Measurements from ENCODE around the gene GPR84. TPM values are rescaled to one million over a fixed set of nuclear protein-coding genes. Genes with fewer than 3 reads are reported as not detected.
"Not testable (repeated sequence)": the region's sequence is repeated elsewhere in the genome, so short reads cannot be mapped to it uniquely, and the experiment has no call there.

Gene GPR84
- total and polyA plus RNA-seq, 7 donors, result 0.54 to 0.92 (median 0.64) TPM; not detected in 3

DNA sequence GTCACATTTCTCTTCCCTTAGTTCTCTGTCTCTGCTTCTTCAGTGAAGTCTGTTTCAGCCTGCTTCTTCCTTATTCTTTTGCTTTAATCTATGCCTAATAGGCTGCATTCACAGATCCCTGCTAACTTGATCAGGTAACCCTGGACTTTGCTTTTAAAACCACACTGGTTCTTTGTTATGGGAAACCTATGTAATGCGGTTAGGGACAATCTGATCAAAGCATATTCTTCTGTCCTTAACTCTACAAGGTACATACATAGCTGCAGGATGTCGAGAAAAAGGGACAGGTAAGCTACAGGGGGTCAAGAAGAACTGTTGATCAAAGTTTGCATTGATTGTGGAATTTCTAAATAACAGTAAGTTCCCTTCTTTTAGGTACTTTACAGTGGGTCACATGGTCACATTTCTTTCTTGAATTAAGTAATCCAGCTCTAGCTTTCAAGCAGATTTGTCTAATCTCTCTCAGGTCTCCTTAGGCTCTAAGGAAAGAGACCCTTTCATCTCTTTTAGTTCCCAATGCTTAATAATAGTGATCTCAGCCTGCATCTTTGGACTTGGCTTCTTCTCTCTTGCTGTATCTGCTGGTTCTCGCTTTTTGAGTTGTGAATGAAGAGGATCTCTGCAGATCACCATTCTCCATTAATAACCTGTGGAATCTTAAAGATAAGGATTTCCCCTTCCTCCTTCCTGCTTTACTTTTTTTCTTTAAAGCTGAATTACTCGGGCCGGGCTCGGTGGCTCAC is 35.5 kb downstream of the GPR84 start:
- intact Hi-C loops (cut with DNase I), result no loop called here
- H3K4me1 ChIP-seq, result peaks cover 0 to 71% (median 50%) of the 10 kb centered on the region in 4 donors
- TF ChIP-seq, protein P1, sequence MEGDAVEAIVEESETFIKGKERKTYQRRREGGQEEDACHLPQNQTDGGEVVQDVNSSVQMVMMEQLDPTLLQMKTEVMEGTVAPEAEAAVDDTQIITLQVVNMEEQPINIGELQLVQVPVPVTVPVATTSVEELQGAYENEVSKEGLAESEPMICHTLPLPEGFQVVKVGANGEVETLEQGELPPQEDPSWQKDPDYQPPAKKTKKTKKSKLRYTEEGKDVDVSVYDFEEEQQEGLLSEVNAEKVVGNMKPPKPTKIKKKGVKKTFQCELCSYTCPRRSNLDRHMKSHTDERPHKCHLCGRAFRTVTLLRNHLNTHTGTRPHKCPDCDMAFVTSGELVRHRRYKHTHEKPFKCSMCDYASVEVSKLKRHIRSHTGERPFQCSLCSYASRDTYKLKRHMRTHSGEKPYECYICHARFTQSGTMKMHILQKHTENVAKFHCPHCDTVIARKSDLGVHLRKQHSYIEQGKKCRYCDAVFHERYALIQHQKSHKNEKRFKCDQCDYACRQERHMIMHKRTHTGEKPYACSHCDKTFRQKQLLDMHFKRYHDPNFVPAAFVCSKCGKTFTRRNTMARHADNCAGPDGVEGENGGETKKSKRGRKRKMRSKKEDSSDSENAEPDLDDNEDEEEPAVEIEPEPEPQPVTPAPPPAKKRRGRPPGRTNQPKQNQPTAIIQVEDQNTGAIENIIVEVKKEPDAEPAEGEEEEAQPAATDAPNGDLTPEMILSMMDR (IDR thresholded peaks at IDR 0.05), result no peak
- TF ChIP-seq EP300 (IDR thresholded peaks at IDR 0.05), result no peak
- no peak for TF ChIP-seq POLR2A (IDR thresholded peaks at IDR 0.05)
- TF ChIP-seq POLR2AphosphoS5 (IDR thresholded peaks at IDR 0.05), result no peak
- H3K36me3 ChIP-seq, result peaks cover 0 to 9% (median 0%) of the 10 kb centered on the region in 4 donors
- no peaks in the 10 kb centered on the region for H3K27me3 ChIP-seq
- H3K27ac ChIP-seq, result no peak overlapping the region
- no peak overlapping the region for H3K4me3 ChIP-seq
- WGBS, 2 donors, result 80 to 85% methylated on average over 6 of the region's 6 CpGs
- DNase-seq, result no peak
- no peaks in the 10 kb centered on the region for H3K9me3 ChIP-seq

DNA sequence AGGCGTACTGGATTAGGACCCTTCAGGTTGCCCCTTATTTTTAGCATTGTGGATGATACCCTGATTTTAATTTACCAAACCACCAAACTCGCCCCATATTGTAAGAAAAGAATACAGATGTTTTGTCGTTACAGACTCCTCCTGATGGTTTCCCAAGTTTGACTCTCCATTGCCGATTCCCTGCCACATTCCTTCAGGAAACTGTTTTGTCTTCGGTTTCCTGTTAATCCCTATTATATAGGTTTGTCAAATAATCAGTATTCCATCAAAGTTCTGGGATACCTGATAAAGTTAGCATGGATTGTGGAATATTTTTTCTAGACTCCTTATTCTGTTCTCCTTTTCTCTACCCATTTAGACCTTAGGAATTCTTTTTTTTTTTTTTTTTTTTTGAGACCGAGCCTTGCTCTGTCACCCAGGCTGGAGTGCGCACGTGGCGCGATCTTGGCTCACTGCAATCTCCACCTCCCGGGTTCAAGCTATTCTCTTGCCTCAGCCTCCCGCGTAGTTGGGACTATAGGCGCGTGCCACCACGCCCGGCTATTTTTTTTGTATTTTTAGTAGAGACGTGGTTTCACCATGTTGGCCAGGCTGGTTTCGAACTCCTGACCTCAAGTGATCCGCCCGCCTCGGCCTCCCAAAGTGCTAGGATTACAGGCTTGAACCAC is 38.7 kb downstream of the GPR84 start:
- Histone ChIP-seq H3K27ac (peak overlapping the region; percentile 86 to 89 (median 88)), H3K4me1 (peaks cover 0 to 51% (median 41%) of the 10 kb centered on the region in 4 donors), H3K4me3 (peak overlapping the region; percentile 63 to 83 (median 77))
- DNase-seq, H3K27me3 ChIP-seq, H3K36me3 ChIP-seq, H3K9me3 ChIP-seq: not testable (repeated sequence)
- intact Hi-C loops (cut with DNase I), result loop anchor here (2.0 kb wide), 2 partner anchors 33 to 45 kb away; partner anchors contain the start of genes CBX5 and HNRNPA1
- 46 to 51% methylated on average over 22 of the region's 22 CpGs for WGBS, 2 donors

DNA sequence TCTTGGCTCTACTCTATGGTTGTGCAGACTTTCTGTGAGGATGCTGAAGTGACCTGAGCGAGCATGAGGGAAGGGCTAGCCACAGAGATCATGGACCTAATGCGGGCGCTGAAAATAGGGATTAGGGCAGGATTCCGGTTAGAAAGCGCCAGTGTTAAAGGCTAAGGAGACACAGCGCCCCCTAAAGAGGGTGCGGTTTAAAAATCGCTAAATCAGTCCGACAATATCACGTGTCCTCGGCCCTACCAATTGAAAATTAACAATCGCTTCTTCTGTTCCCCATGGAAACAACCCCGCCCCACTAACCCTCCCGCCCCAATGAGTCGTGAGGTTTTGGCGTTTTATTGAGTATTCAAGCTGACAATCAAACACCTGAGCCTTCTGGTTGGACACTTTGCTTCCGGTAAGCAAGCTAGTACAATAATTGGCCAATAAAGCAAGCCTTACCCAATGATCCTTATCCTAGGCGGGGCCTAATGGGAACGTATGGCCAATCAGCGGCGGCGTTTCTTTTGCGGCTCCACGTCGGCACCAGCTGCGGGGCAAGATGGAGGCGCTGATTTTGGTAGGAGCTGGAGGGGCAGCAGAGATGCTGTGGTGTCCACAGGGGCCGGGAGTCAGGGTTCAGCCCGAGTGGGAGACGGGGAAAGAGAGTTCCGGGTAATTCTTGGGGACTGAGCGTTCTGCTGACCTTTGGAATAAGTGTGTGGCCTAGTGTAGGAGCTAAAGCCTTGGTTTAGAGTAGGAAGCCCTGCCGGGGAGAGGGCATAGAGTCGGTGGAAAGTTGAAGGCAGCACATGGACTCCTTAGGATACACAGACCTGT is 39.5 kb downstream of the GPR84 start, which contains the start of gene COPZ1:
Gene COPZ1 (plus strand): TSS at position 515 of the 825 bp plus-strand sequence. CDS start 33 bp downstream, at position 548.
- Histone ChIP-seq H3K36me3 (peaks cover 0 to 9% (median 0%) of the 10 kb centered on the region in 4 donors), H3K4me3 (peak within 1 kb of the TSS; percentile 63 to 83 (median 77)), H3K4me1 (peaks cover 0 to 43% (median 34%) of the 10 kb centered on the region in 4 donors), H3K27me3 (no peaks in the 10 kb centered on the region), H3K27ac (peak within 1 kb of the TSS; percentile 86 to 89 (median 88)), H3K9me3 (no peaks in the 10 kb centered on the region)
- DNase-seq, result peak; percentile 98
- 1 to 2% methylated on average over 34 of the region's 34 CpGs for WGBS, 2 donors
- intact Hi-C loops (cut with DNase I), result loop anchor here (2.0 kb wide), 2 partner anchors 34 to 44 kb away; partner anchors contain the start of genes CBX5 and HNRNPA1
- TF ChIP-seq, protein P1 (IDR thresholded peaks at IDR 0.05), result peak; percentile 40 to 68 (median 56)
- peak; percentile 60 to 76 for TF ChIP-seq POLR2A (IDR thresholded peaks at IDR 0.05)
- TF ChIP-seq EP300 (IDR thresholded peaks at IDR 0.05), result no peak
- peak; percentile 89 to 94 (median 94) for TF ChIP-seq POLR2AphosphoS5 (IDR thresholded peaks at IDR 0.05)

DNA sequence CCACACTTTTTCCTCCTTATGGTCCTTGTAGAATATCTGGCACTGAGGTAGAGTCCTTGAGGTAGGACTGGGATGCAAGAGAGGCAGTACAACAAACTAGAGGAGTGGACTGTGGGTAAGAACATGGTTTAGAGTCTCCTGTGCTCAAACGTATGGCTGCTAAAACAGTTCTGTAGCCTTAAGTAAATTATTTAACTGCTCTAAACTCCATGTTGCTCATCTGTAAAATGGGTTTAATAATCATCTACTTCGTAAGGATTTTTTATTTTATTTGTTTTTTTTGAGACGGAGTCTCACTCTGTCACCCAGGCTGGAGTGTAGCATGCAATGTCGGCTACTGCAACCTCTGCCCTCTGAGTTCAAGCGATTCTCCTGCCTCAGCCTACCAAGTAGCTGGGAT is 42.9 kb downstream of the GPR84 start:
- 86 to 91% methylated on average over 5 of the region's 5 CpGs for WGBS, 2 donors

More for the DNA sequence above, 42.9 kb downstream of the GPR84 start:
- DNase-seq, result no peak
- H3K4me3 ChIP-seq, result no peak overlapping the region
- no peaks in the 10 kb centered on the region for H3K9me3 ChIP-seq
- H3K27ac ChIP-seq, result no peak overlapping the region
- peaks cover 0 to 9% (median 8%) of the 10 kb centered on the region in 4 donors for H3K4me1 ChIP-seq
- no peaks in the 10 kb centered on the region for H3K36me3 ChIP-seq
- H3K27me3 ChIP-seq, result no peaks in the 10 kb centered on the region
- intact Hi-C loops (cut with DNase I), result no loop called here
- TF ChIP-seq EP300 (IDR thresholded peaks at IDR 0.05), result no peak
- TF ChIP-seq, protein P1 (IDR thresholded peaks at IDR 0.05), result no peak
- no peak for TF ChIP-seq POLR2AphosphoS5 (IDR thresholded peaks at IDR 0.05)
- TF ChIP-seq POLR2A (IDR thresholded peaks at IDR 0.05), result no peak

Small RNA genes within 50 kb of the gene (small RNA-seq; reads per million reads assigned to genes)
- 60.4 to 117 (median 65.3) reads per million in 3 donors for gene MIR148B
- 0 reads per million in 3 donors for gene RN7SL744P
- 0 reads per million in 3 donors for gene RNU6-950P

Other genes with a start within 250 kb of the GPR84 start
- 10 to 100 TPM; 21.4 to 40.4 (median 38.1) TPM for gene SMUG1, start 175.5 kb downstream of the GPR84 start, total RNA-seq
- 10 to 100 TPM; 21.5 to 64.7 (median 43.8) TPM for gene SMUG1, start 175.5 kb downstream of the GPR84 start, polyA plus RNA-seq
- 10 to 100 TPM; 18.6 to 30.7 (median 24.8) TPM for gene CBX5, start 84.4 kb downstream of the GPR84 start, total RNA-seq
- gene CBX5, start 84.4 kb downstream of the GPR84 start, polyA plus RNA-seq, result 10 to 100 TPM in 1 of 3 donors, 1 to 10 TPM in 2; 3.0 to 17.2 (median 4.9) TPM
- gene HNRNPA1, start 83.8 kb downstream of the GPR84 start, total RNA-seq, result 100 to 1,000 TPM; 318 to 657 (median 410) TPM
- 1,000 to 10,000 TPM in 2 of 3 donors, 100 to 1,000 TPM in 1; 594 to 1,311 (median 1,117) TPM for gene HNRNPA1, start 83.8 kb downstream of the GPR84 start, polyA plus RNA-seq
- gene NFE2, start 63.5 kb downstream of the GPR84 start, total RNA-seq, result under 1 TPM in 1 of 4 donors, not detected in 3; 0.54 TPM
- under 1 TPM in 1 of 3 donors, not detected in 2; 0.45 TPM for gene NFE2, start 63.5 kb downstream of the GPR84 start, polyA plus RNA-seq
- gene COPZ1, start 39.4 kb downstream of the GPR84 start, total RNA-seq, result 10 to 100 TPM; 39.6 to 74.2 (median 61.2) TPM
- 100 to 1,000 TPM; 114 to 155 (median 147) TPM for gene COPZ1, start 39.4 kb downstream of the GPR84 start, polyA plus RNA-seq
- 10 to 100 TPM in 2 of 4 donors, 1 to 10 TPM in 2; 5.6 to 18.6 (median 10.6) TPM for gene ZNF385A, start 20.2 kb upstream of the GPR84 start, total RNA-seq
- 10 to 100 TPM in 1 of 3 donors, 1 to 10 TPM in 2; 4.4 to 19.2 (median 7.0) TPM for gene ZNF385A, start 20.2 kb upstream of the GPR84 start, polyA plus RNA-seq
- 100 to 1,000 TPM; 200 to 765 (median 459) TPM for gene ITGA5, start 54.8 kb upstream of the GPR84 start, total RNA-seq
- 10 to 100 TPM in 1 of 3 donors, 1 to 10 TPM in 2; 7.4 to 92.7 (median 7.8) TPM for gene ITGA5, start 54.8 kb upstream of the GPR84 start, polyA plus RNA-seq
- gene GTSF1, start 109.1 kb upstream of the GPR84 start, total RNA-seq, result not detected
- gene GTSF1, start 109.1 kb upstream of the GPR84 start, polyA plus RNA-seq, result 1 to 10 TPM in 2 of 3 donors, not detected in 1; 1.4 to 3.6 TPM
- 10 to 100 TPM; 35.0 to 99.7 (median 53.8) TPM for gene NCKAP1L, start 133.3 kb upstream of the GPR84 start, total RNA-seq
- 10 to 100 TPM in 1 of 3 donors, 1 to 10 TPM in 2; 5.4 to 25.9 (median 7.2) TPM for gene NCKAP1L, start 133.3 kb upstream of the GPR84 start, polyA plus RNA-seq
- 10 to 100 TPM in 3 of 4 donors, 1 to 10 TPM in 1; 6.4 to 24.4 (median 15.1) TPM for gene PDE1B, start 185.1 kb upstream of the GPR84 start, total RNA-seq
- gene PDE1B, start 185.1 kb upstream of the GPR84 start, polyA plus RNA-seq, result 1 to 10 TPM; 1.6 to 3.9 (median 1.8) TPM
- 10 to 100 TPM; 17.5 to 48.9 (median 24.9) TPM for gene PPP1R1A, start 224.2 kb upstream of the GPR84 start, total RNA-seq
- gene PPP1R1A, start 224.2 kb upstream of the GPR84 start, polyA plus RNA-seq, result 1 to 10 TPM in 2 of 3 donors, under 1 TPM in 1; 0.92 to 3.0 (median 1.2) TPM

Data from sigmoid colon (tissue), 7 donors.